Stimulated activated naive CD8-positive, alpha-beta T cell treated with anti-CD3 and anti-CD28 coated beads, Interleukin-15, amount 100 ng/mL, for 72 hours (primary cell): ENCODE data around the gene GFOD1.
"Not testable (repeated sequence)": the region's sequence is repeated elsewhere in the genome, so short reads cannot be mapped to it uniquely, and the experiment has no call there.

Source experiments
- ATAC-seq: fragments of 150-1000 bp; cut with Tn5 transposase; 2 replicates; pipeline ENCODE4 v1.10.0; 2021; ENCODE audit warnings: mild to moderate bottlenecking, moderate library complexity
- DNase-seq, 2 donors: peaks; one replicate each; pipeline ENCODE4 v3.0.0; 2021 to 2022
- H3K27ac Mint-ChIP-seq, 2 donors: one replicate each; pipeline ENCODE4 v1.8.0; 2022; ENCODE audit warnings: mild to moderate bottlenecking in 2 of 2, mixed read lengths in 2 of 2, moderate library complexity in 2 of 2
- H3K27me3 Mint-ChIP-seq: one replicate; pipeline ENCODE4 v1.8.0; 2022; ENCODE audit warnings: mixed read lengths
- H3K4me1 Mint-ChIP-seq: one replicate; pipeline ENCODE4 v1.8.0; 2022; ENCODE audit warnings: mild to moderate bottlenecking, mixed read lengths
- H3K4me3 Mint-ChIP-seq, 2 donors: one replicate each; pipeline ENCODE4 v1.8.0; 2022; ENCODE audit warnings: mild to moderate bottlenecking in 2 of 2, mixed read lengths in 2 of 2, moderate library complexity in 1 of 2
- H3K9me3 Mint-ChIP-seq, 2 donors: one replicate each; pipeline ENCODE4 v1.8.0; 2022; ENCODE audit warnings: mixed read lengths in 2 of 2

The GFOD1 gene

GRCh38 chr6:13391537-13391936, 95.9 kb downstream of the GFOD1 start:
- H3K4me3 Mint-ChIP-seq, result no peak overlapping the region
- no peak for ATAC-seq
- DNase-seq, result no peak
- no peaks in the 10 kb centered on the region for H3K27me3 Mint-ChIP-seq
- H3K9me3 Mint-ChIP-seq, result no peaks in the 10 kb centered on the region
- peaks cover 6% of the 10 kb centered on the region for H3K4me1 Mint-ChIP-seq
- H3K27ac Mint-ChIP-seq, result no peak overlapping the region

GRCh38 chr6:13390658-13391057, 96.7 kb downstream of the GFOD1 start:
- Mint-ChIP-seq H3K27ac (peak overlapping the region in 1 of 2 donors; percentile 57), H3K27me3 (no peaks in the 10 kb centered on the region), H3K4me3 (no peak overlapping the region), H3K4me1 (peaks cover 6% of the 10 kb centered on the region), H3K9me3 (no peaks in the 10 kb centered on the region)
- DNase-seq (no peak), ATAC-seq (no peak)

- H3K27me3 Mint-ChIP-seq, H3K27ac Mint-ChIP-seq, H3K9me3 Mint-ChIP-seq, H3K4me1 Mint-ChIP-seq, ATAC-seq, DNase-seq, H3K4me3 Mint-ChIP-seq: not testable (repeated sequence)
Observed at GRCh38 chr6:13389237-13389636, 98.2 kb downstream of the GFOD1 start.

- not testable (repeated sequence) for DNase-seq, H3K9me3 Mint-ChIP-seq, H3K27ac Mint-ChIP-seq, ATAC-seq, H3K4me3 Mint-ChIP-seq, H3K27me3 Mint-ChIP-seq, H3K4me1 Mint-ChIP-seq
Observed at GRCh38 chr6:13388769-13389168, 98.6 kb downstream of the GFOD1 start.

- ATAC-seq (no peak), DNase-seq (no peak)
- Mint-ChIP-seq H3K9me3 (no peaks in the 10 kb centered on the region), H3K27me3 (no peaks in the 10 kb centered on the region), H3K27ac (no peak overlapping the region), H3K4me1 (peaks cover 12% of the 10 kb centered on the region), H3K4me3 (no peak overlapping the region)
Observed at GRCh38 chr6:13384966-13385365, 102.4 kb downstream of the GFOD1 start.

GRCh38 chr6:13384506-13384905, 102.9 kb downstream of the GFOD1 start:
- no peaks in the 10 kb centered on the region for H3K27me3 Mint-ChIP-seq
- no peaks in the 10 kb centered on the region for H3K9me3 Mint-ChIP-seq
- no peak overlapping the region for H3K27ac Mint-ChIP-seq
- DNase-seq, result no peak
- H3K4me1 Mint-ChIP-seq, result peaks cover 12% of the 10 kb centered on the region
- H3K4me3 Mint-ChIP-seq, result no peak overlapping the region
- ATAC-seq, result no peak

- no peak overlapping the region for H3K4me3 Mint-ChIP-seq
- peak; percentile 89 for ATAC-seq
- H3K27ac Mint-ChIP-seq, result no peak overlapping the region
- no peaks in the 10 kb centered on the region for H3K27me3 Mint-ChIP-seq
- H3K9me3 Mint-ChIP-seq, result no peaks in the 10 kb centered on the region
- DNase-seq, result no peak
- peaks cover 18% of the 10 kb centered on the region for H3K4me1 Mint-ChIP-seq
Observed at GRCh38 chr6:13383328-13384163, 103.9 kb downstream of the GFOD1 start.

- peaks cover 32% of the 10 kb centered on the region for H3K4me1 Mint-ChIP-seq
- H3K4me3 Mint-ChIP-seq, result no peak overlapping the region
- no peak for ATAC-seq
- peaks cover 0 to 6% of the 10 kb centered on the region in 2 donors for H3K9me3 Mint-ChIP-seq
- H3K27me3 Mint-ChIP-seq, result no peaks in the 10 kb centered on the region
- DNase-seq, result no peak
- no peak overlapping the region for H3K27ac Mint-ChIP-seq
Observed at GRCh38 chr6:13380761-13381160, 106.6 kb downstream of the GFOD1 start.

- Mint-ChIP-seq H3K4me1 (peaks cover 47% of the 10 kb centered on the region), H3K9me3 (peaks cover 0 to 6% of the 10 kb centered on the region in 2 donors), H3K27ac (peak overlapping the region in 1 of 2 donors; percentile 21)
Observed at GRCh38 chr6:13378669-13379590, 108.5 kb downstream of the GFOD1 start.

GRCh38 chr6:13377054-13377758, 110.2 kb downstream of the GFOD1 start:
- Mint-ChIP-seq H3K27ac (no peak overlapping the region), H3K4me1 (peaks cover 48% of the 10 kb centered on the region), H3K4me3 (no peak overlapping the region), H3K27me3 (peaks cover 8% of the 10 kb centered on the region), H3K9me3 (peaks cover 0 to 6% of the 10 kb centered on the region in 2 donors)
- DNase-seq (no peak), ATAC-seq (no peak)

More at GRCh38 chr6:13378669-13379590, 108.5 kb downstream of the GFOD1 start:
- DNase-seq (no peak), ATAC-seq (no peak)
- Mint-ChIP-seq H3K4me3 (no peak overlapping the region), H3K27me3 (no peaks in the 10 kb centered on the region)

GRCh38 chr6:13375360-13375878, 112.0 kb downstream of the GFOD1 start:
- ATAC-seq, result peak; percentile 97
- Mint-ChIP-seq H3K9me3 (peaks cover 0 to 6% of the 10 kb centered on the region in 2 donors), H3K27ac (no peak overlapping the region), H3K27me3 (peaks cover 8% of the 10 kb centered on the region), H3K4me1 (peaks cover 48% of the 10 kb centered on the region), H3K4me3 (peak overlapping the region; percentile 53 to 66)
- DNase-seq, result peak; percentile 43 to 70

GRCh38 chr6:13373919-13374318, 113.5 kb downstream of the GFOD1 start:
- peaks cover 8% of the 10 kb centered on the region for H3K27me3 Mint-ChIP-seq
- peaks cover 44% of the 10 kb centered on the region for H3K4me1 Mint-ChIP-seq
- ATAC-seq, result no peak
- H3K9me3 Mint-ChIP-seq, result peaks cover 0 to 6% of the 10 kb centered on the region in 2 donors
- H3K27ac Mint-ChIP-seq, result peak overlapping the region in 1 of 2 donors; percentile 81
- no peak for DNase-seq
- no peak overlapping the region for H3K4me3 Mint-ChIP-seq

GRCh38 chr6:13373488-13373886, 113.9 kb downstream of the GFOD1 start:
- DNase-seq (no peak), ATAC-seq (no peak)
- peak overlapping the region in 1 of 2 donors; percentile 81 for H3K27ac Mint-ChIP-seq
- no peak overlapping the region for H3K4me3 Mint-ChIP-seq
- H3K9me3 Mint-ChIP-seq, result peaks cover 0 to 6% of the 10 kb centered on the region in 2 donors
- peaks cover 8% of the 10 kb centered on the region for H3K27me3 Mint-ChIP-seq
- H3K4me1 Mint-ChIP-seq, result peaks cover 42% of the 10 kb centered on the region

- Mint-ChIP-seq H3K9me3 (peaks cover 0 to 6% of the 10 kb centered on the region in 2 donors), H3K27ac (no peak overlapping the region), H3K4me1 (peaks cover 42% of the 10 kb centered on the region), H3K27me3 (peaks cover 8% of the 10 kb centered on the region), H3K4me3 (no peak overlapping the region)
- no peak for DNase-seq
- no peak for ATAC-seq
Observed at GRCh38 chr6:13372688-13373487, 114.5 kb downstream of the GFOD1 start.
